Thyroid gland (tissue), 4 donors: ENCODE measurements around the gene EHBP1.

Source experiments
- POLR2A ChIP-seq, 2 donors: fragments of 450-650 bp; IDR thresholded peaks; one replicate each; pipeline ENCODE4 v1.6.1; 2017; ENCODE audit warnings: antibody characterized with exemption in 2 of 2, mild to moderate bottlenecking in 2 of 2, moderate library complexity in 1 of 2
- TF ChIP-seq, protein P1 (sequence below), 6 experiments: fragments of 200-600 bp in 3 of 6; fragments of 450-650 bp in 3 of 6; sonication (generic) in 3 of 6; IDR thresholded peaks; one replicate each; pipeline ENCODE4 v1.5.1; 2016 to 2019; ENCODE audit warnings: antibody characterized with exemption in 6 of 6, mild to moderate bottlenecking in 2 of 6, inconsistent platforms in 1 of 6, moderate library complexity in 1 of 6

DNA sequence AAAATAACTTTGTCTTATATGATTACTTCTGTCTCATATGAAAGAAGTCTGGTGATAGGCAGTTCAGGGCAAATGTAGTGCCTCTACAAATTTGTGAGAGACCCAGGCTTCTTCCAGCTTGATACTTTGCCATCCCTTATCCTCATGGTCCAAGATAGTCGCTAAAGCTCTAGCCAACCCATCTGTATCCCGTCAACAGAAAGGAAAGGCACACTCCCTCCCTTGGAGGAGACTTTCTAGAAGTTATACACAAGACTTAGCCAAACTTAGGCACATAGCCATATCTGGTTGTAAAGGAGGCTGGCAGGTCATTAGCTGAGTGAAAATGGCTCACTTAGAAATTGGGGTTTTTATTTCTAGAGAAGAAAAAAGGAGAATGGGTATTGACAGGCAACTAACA is 14.3 kb upstream of the EHBP1 start:
- TF ChIP-seq, protein P1, sequence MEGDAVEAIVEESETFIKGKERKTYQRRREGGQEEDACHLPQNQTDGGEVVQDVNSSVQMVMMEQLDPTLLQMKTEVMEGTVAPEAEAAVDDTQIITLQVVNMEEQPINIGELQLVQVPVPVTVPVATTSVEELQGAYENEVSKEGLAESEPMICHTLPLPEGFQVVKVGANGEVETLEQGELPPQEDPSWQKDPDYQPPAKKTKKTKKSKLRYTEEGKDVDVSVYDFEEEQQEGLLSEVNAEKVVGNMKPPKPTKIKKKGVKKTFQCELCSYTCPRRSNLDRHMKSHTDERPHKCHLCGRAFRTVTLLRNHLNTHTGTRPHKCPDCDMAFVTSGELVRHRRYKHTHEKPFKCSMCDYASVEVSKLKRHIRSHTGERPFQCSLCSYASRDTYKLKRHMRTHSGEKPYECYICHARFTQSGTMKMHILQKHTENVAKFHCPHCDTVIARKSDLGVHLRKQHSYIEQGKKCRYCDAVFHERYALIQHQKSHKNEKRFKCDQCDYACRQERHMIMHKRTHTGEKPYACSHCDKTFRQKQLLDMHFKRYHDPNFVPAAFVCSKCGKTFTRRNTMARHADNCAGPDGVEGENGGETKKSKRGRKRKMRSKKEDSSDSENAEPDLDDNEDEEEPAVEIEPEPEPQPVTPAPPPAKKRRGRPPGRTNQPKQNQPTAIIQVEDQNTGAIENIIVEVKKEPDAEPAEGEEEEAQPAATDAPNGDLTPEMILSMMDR (IDR thresholded peaks at IDR 0.05): no peak
- TF ChIP-seq POLR2A (IDR thresholded peaks at IDR 0.05): no peak
